ENCODE measurements around the gene ZNF783. TPM values are rescaled to one million over a fixed set of nuclear protein-coding genes. Genes with fewer than 3 reads are reported as not detected.

The ZNF783 gene
- total and polyA plus RNA-seq, 12 donors: 2.5 to 6.1 (median 3.3) TPM

GRCh38 chr7:149291036-149291780, 29.2 kb downstream of the ZNF783 start:
- Histone ChIP-seq H3K4me3 (no peak overlapping the region), H3K27ac (no peak overlapping the region), H3K4me1 (peaks cover 0 to 7% (median 0%) of the 10 kb centered on the region in 9 donors), H3K36me3 (peaks cover 0 to 66% (median 8%) of the 10 kb centered on the region in 9 donors), H3K27me3 (no peaks in the 10 kb centered on the region), H3K9me3 (no peaks in the 10 kb centered on the region)
- no peak for TF ChIP-seq CTCF (IDR thresholded peaks at IDR 0.05)
- ATAC-seq (peak in 6 of 8 donors; percentile 22 to 71 (median 38)), DNase-seq (no peak)
- intact Hi-C loops (cut with DNase I): no loop called here
- 76 to 83% methylated on average over 13 of the region's 13 CpGs for WGBS, 2 donors

GRCh38 chr7:149291781-149292461, 29.9 kb downstream of the ZNF783 start:
- WGBS, 2 donors: 84 to 85% methylated on average over 16 of the region's 16 CpGs
- Histone ChIP-seq H3K4me1 (peaks cover 0 to 5% (median 0%) of the 10 kb centered on the region in 9 donors), H3K27me3 (no peaks in the 10 kb centered on the region), H3K36me3 (peaks cover 0 to 66% (median 10%) of the 10 kb centered on the region in 9 donors), H3K9me3 (no peaks in the 10 kb centered on the region), H3K27ac (no peak overlapping the region), H3K4me3 (no peak overlapping the region)
- TF ChIP-seq CTCF (IDR thresholded peaks at IDR 0.05): no peak
- no peak for ATAC-seq
- DNase-seq: no peak
- intact Hi-C loops (cut with DNase I): no loop called here

GRCh38 chr7:149292462-149292823, 30.4 kb downstream of the ZNF783 start:
- Histone ChIP-seq H3K9me3 (no peaks in the 10 kb centered on the region), H3K4me3 (no peak overlapping the region), H3K36me3 (peaks cover 0 to 66% (median 12%) of the 10 kb centered on the region in 9 donors), H3K27ac (no peak overlapping the region), H3K27me3 (no peaks in the 10 kb centered on the region), H3K4me1 (peaks cover 0 to 5% (median 0%) of the 10 kb centered on the region in 9 donors)
- intact Hi-C loops (cut with DNase I): no loop called here
- WGBS, 2 donors: 81 to 83% methylated on average over 9 of the region's 9 CpGs
- TF ChIP-seq CTCF (IDR thresholded peaks at IDR 0.05): no peak
- no peak for ATAC-seq
- no peak for DNase-seq

GRCh38 chr7:149293338-149293737, 31.3 kb downstream of the ZNF783 start:
- Histone ChIP-seq H3K27me3 (no peaks in the 10 kb centered on the region), H3K4me1 (peaks cover 0 to 5% (median 0%) of the 10 kb centered on the region in 9 donors), H3K9me3 (no peaks in the 10 kb centered on the region), H3K4me3 (no peak overlapping the region), H3K27ac (no peak overlapping the region), H3K36me3 (peaks cover 0 to 58% (median 12%) of the 10 kb centered on the region in 9 donors)
- no peak for ATAC-seq
- no peak for DNase-seq
- intact Hi-C loops (cut with DNase I): no loop called here
- TF ChIP-seq CTCF (IDR thresholded peaks at IDR 0.05): no peak
- WGBS, 2 donors: 94 to 95% methylated on average over 9 of the region's 9 CpGs
